ENCODE results near the gene NOTO.

The NOTO gene

GRCh38 chr2:73258913-73259215 lies 56.5 kb downstream of the NOTO start:
- DNase-seq, result no peak

DNA sequence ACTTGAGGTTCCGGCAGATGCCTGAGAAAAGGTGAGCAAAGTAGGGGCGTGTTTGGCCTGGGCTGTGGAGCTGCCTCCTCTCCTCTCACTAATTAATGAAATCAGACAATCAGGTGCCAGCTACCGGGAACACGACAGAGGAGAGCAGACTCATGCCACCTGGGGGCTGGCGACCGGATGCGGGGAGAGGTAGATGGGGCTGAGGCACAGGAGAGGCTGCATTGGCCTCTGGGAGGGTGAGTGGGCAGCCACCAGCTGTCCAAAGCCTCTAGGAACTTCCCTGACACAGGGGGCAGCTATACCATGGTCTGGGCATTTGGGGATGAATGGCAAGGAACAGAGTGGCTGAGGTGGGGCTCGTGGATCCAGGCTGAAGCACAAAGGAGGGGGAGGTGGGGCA lies 56.9 kb downstream of the NOTO start:
- no peak for DNase-seq

- DNase-seq, result no peak
Observed at GRCh38 chr2:73259704-73260337, 57.4 kb downstream of the NOTO start.

- peak; percentile 18 to 58 for DNase-seq
Observed at GRCh38 chr2:73260338-73260984, 58.1 kb downstream of the NOTO start.

Measured in NCI-H524 (cell line).